ENCODE measurements around the gene HIP1.
"Not testable (repeated sequence)": the region's sequence is repeated elsewhere in the genome, so short reads cannot be mapped to it uniquely, and the experiment has no call there.

- TF ChIP-seq CTCF (conservative IDR thresholded peaks at IDR 0.05); EZH2 (IDR thresholded peaks at IDR 0.05; ENCODE audit: low read depth): not testable (repeated sequence)
Measured at GRCh38 chr7:75682052-75682451, 56.7 kb downstream of the HIP1 start.

Data from PC-9 (cell line).